GM12878 (cell line): ENCODE measurements around the gene ST6GALNAC3.

Source experiments
- BCL3 ChIP-seq: IDR thresholded peaks from 2 replicates; pipeline ENCODE4 v1.6.1; 2011; ENCODE audit warnings: borderline replicate concordance, low read depth, mild to moderate bottlenecking, moderate library complexity, low read length; ENCODE audit not compliant: insufficient read depth, poor library complexity, severe bottlenecking
- CBX3 ChIP-seq: fragments of 200-600 bp; sonication (generic); IDR thresholded peaks from 2 replicates; pipeline ENCODE4 v1.6.1; 2016; ENCODE audit warnings: low read depth, borderline replicate concordance
- CTCF ChIP-seq, 3 experiments: IDR thresholded peaks in 2 of 3; conservative IDR thresholded peaks in 1 of 3; 2 replicates each; pipeline ENCODE4 v1.5.1; 2011; ENCODE audit warnings: low read depth in 3 of 3, low read length in 3 of 3, mild to moderate bottlenecking in 3 of 3, control low read depth in 2 of 3, moderate library complexity in 2 of 3, inconsistent platforms in 1 of 3, mixed read lengths in 1 of 3; ENCODE audit not compliant: control insufficient read depth in 2 of 3, insufficient read depth in 1 of 3; ENCODE audit errors: extremely low read depth in 1 of 3
- ELK1 ChIP-seq: IDR thresholded peaks from 2 replicates; pipeline ENCODE4 v1.6.1; 2012; ENCODE audit warnings: low read depth, low read length, improper control_type of control experiment
- POLR2A ChIP-seq: IDR thresholded peaks from 2 replicates; pipeline ENCODE4 v1.6.1; 2011; ENCODE audit warnings: low read depth, mild to moderate bottlenecking, low read length
- RBBP5 ChIP-seq: fragments of 200-600 bp; sonication (generic); conservative IDR thresholded peaks from 2 replicates; pipeline ENCODE4 v1.6.1; 2016
- RUNX3 ChIP-seq: IDR thresholded peaks from 2 replicates; pipeline ENCODE4 v1.6.1; 2012; ENCODE audit warnings: low read length, inconsistent platforms
- YY1 ChIP-seq: IDR thresholded peaks from 2 replicates; pipeline ENCODE4 v1.6.1; 2011; ENCODE audit warnings: low read depth, mild to moderate bottlenecking, low read length

- no peak for TF ChIP-seq BCL3
- no peak for TF ChIP-seq POLR2A
- TF ChIP-seq ELK1 = no peak
- no peak for TF ChIP-seq YY1
- no peak for TF ChIP-seq RUNX3
- TF ChIP-seq CBX3 = no peak
- TF ChIP-seq CTCF (IDR thresholded peaks at IDR 0.05 in 2 of 3, conservative IDR thresholded peaks at IDR 0.05 in 1 of 3; ENCODE audit: control insufficient read depth in 2 of 3, extremely low read depth in 1 of 3, insufficient read depth in 1 of 3, low read depth in 3 of 3, low read length in 3 of 3) = no peak
- TF ChIP-seq RBBP5 = no peak
Observed at GRCh38 chr1:76260279-76260678, 185.7 kb downstream of the ST6GALNAC3 start.
